K562 (cell line): Measurements from ENCODE around the gene RAMP2. TPM values are rescaled to one million over a fixed set of nuclear protein-coding genes. Genes with fewer than 3 reads are reported as not detected.

ENCODE experiments used
- BCLAF1 ChIP-seq, 2 experiments: fragments of 450-650 bp in 1 of 2; IDR thresholded peaks; 2 replicates each; pipeline ENCODE4 v1.6.1; 2011 to 2017; ENCODE audit warnings: low read depth in 2 of 2, antibody characterized with exemption in 1 of 2, borderline replicate concordance in 1 of 2, low read length in 1 of 2, mild to moderate bottlenecking in 1 of 2, mixed read lengths in 1 of 2; ENCODE audit not compliant: control insufficient read depth in 1 of 2
- BRD9 ChIP-seq: fragments of 450-650 bp; IDR thresholded peaks from 2 replicates; pipeline ENCODE4 v1.6.1; 2018; ENCODE audit warnings: low read depth; ENCODE audit not compliant: partially characterized antibody
- CREB1 ChIP-seq, 2 experiments: sonication (generic) in 1 of 2; formaldehyde crosslinking in 1 of 2; IDR thresholded peaks; 2 replicates each; pipeline versions ENCODE4 v1.6.1 to v1.8.0; 2012 to 2022; ENCODE audit warnings: inconsistent platforms in 1 of 2, mild to moderate bottlenecking in 1 of 2, missing genetic modification reagents in 1 of 2, moderate library complexity in 1 of 2
- DEAF1 ChIP-seq: fragments of 450-650 bp; formaldehyde crosslinking; IDR thresholded peaks from 2 replicates; pipeline ENCODE4 v1.4.0; 2020; ENCODE audit warnings: mild to moderate bottlenecking, moderate library complexity
- KAT8 ChIP-seq: fragments of 450-650 bp; IDR thresholded peaks from 2 replicates; pipeline ENCODE4 v1.6.1; 2016; ENCODE audit warnings: low read depth, mild to moderate bottlenecking
- NCOA2 ChIP-seq, 2 experiments: fragments of 450-650 bp; IDR thresholded peaks; 2 replicates each; pipeline ENCODE4 v1.6.1; 2018; ENCODE audit warnings: mild to moderate bottlenecking in 2 of 2, moderate library complexity in 1 of 2; ENCODE audit not compliant: partially characterized antibody in 2 of 2
- NUFIP1 ChIP-seq: fragments of 450-650 bp; IDR thresholded peaks from 2 replicates; pipeline ENCODE4 v1.6.1; 2018; ENCODE audit not compliant: partially characterized antibody
- PHB ChIP-seq: fragments of 250-450 bp; sonication (Bioruptor Pico); IDR thresholded peaks from 2 replicates; pipeline ENCODE4 v1.5.0; 2021
- SREBF2 ChIP-seq: sonication (generic); formaldehyde crosslinking; IDR thresholded peaks from 2 replicates; pipeline ENCODE4 v1.4.0; 2020; ENCODE audit warnings: mild to moderate bottlenecking, missing genetic modification reagents
- SUPT5H ChIP-seq: fragments of 450-650 bp; IDR thresholded peaks from 2 replicates; pipeline ENCODE4 v1.6.1; 2016
- ZNF592 ChIP-seq: fragments of 450-650 bp; IDR thresholded peaks from 2 replicates; pipeline ENCODE4 v1.6.1; 2017; ENCODE audit warnings: antibody characterized with exemption, mild to moderate bottlenecking
- ZNF707 ChIP-seq: fragments of 250-450 bp; sonication (Bioruptor Pico); conservative IDR thresholded peaks from 2 replicates; pipeline ENCODE4 v1.8.0; 2022; ENCODE audit warnings: inconsistent platforms, mild to moderate bottlenecking, moderate library complexity
- polyA plus RNA-seq, 8 experiments: library from polyadenylated mRNA; depleted of rRNA in 4 of 8; stranded (reverse) in 5 of 8; unstranded in 3 of 8; fragments of >200 nt; fragmentation: Nextera tagmentation in 2 of 8; fragmentation: Illumina TruSeq in 1 of 8; extraction: Ambion mirVana in 2 of 8; extraction: Trizol in 1 of 8; gene quantifications; 2 replicates each; pipeline versions ENCODE4 v1.2.1 to v1.2.3, GENCODE V29; 2011 to 2014; ENCODE audit warnings: inconsistent platforms in 1 of 8, missing spikeins in 1 of 8
- total RNA-seq, 7 experiments: library from RNA; depleted of rRNA in 6 of 7; stranded (reverse); fragments of >200 nt in 6 of 7; fragmentation: Illumina TruSeq in 2 of 7; extraction: Trizol in 2 of 7; gene quantifications; 2 replicates each; pipeline versions ENCODE4 v1.2.1 to v1.2.3, GENCODE V29; 2011 to 2021; ENCODE audit warnings: low replicate concordance in 1 of 7
- TF ChIP-seq, protein P1 (sequence below): sonication (generic); formaldehyde crosslinking; IDR thresholded peaks from 2 replicates; pipeline ENCODE4 v1.8.1; 2023; ENCODE audit warnings: missing genetic modification reagents, mild to moderate bottlenecking, borderline replicate concordance

Gene RAMP2
- total and polyA plus RNA-seq, 9 of the 15 experiments (the other 6 are each of a cell fraction or from before 2014, with no cell fraction given) = not detected

DNA sequence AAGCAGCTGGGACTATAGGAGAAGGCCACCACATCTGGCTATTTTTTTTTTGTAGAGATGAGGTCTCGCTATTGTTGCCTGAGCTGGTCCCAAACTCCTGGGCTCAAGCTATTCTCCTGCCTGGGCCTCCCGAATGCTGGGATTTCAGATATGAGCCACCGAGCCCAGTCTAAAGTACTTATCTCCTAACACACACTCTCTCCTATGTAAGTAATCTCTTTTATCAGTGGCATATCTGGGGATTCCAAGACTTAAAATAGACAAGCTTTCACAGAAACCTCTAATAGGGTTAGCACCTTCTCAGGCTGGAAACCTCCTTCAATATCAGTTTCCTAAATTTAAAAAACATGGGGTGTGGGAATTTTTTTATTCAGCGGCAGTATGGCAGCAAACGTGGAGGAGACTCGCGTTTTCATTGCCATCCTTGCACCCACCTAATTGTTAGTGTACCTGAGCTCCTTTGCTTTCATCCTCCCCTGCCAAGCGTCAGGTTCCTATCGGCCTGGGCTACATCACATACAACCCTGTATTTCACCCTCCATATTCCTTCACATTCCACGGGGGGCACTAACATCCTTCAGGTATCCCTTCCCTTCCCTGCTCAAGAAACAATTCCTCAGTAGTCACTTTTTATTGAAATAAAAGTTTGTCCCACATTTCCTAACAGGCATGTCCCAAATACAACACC lies 17.3 kb upstream of the RAMP2 start (continued):
- no peak for TF ChIP-seq BCLAF1 (IDR thresholded peaks at IDR 0.05; ENCODE audit: borderline replicate concordance in 1 of 2, control insufficient read depth in 1 of 2, low read depth in 2 of 2, low read length in 1 of 2)
- TF ChIP-seq ZNF707 = no peak
- TF ChIP-seq, protein P1, sequence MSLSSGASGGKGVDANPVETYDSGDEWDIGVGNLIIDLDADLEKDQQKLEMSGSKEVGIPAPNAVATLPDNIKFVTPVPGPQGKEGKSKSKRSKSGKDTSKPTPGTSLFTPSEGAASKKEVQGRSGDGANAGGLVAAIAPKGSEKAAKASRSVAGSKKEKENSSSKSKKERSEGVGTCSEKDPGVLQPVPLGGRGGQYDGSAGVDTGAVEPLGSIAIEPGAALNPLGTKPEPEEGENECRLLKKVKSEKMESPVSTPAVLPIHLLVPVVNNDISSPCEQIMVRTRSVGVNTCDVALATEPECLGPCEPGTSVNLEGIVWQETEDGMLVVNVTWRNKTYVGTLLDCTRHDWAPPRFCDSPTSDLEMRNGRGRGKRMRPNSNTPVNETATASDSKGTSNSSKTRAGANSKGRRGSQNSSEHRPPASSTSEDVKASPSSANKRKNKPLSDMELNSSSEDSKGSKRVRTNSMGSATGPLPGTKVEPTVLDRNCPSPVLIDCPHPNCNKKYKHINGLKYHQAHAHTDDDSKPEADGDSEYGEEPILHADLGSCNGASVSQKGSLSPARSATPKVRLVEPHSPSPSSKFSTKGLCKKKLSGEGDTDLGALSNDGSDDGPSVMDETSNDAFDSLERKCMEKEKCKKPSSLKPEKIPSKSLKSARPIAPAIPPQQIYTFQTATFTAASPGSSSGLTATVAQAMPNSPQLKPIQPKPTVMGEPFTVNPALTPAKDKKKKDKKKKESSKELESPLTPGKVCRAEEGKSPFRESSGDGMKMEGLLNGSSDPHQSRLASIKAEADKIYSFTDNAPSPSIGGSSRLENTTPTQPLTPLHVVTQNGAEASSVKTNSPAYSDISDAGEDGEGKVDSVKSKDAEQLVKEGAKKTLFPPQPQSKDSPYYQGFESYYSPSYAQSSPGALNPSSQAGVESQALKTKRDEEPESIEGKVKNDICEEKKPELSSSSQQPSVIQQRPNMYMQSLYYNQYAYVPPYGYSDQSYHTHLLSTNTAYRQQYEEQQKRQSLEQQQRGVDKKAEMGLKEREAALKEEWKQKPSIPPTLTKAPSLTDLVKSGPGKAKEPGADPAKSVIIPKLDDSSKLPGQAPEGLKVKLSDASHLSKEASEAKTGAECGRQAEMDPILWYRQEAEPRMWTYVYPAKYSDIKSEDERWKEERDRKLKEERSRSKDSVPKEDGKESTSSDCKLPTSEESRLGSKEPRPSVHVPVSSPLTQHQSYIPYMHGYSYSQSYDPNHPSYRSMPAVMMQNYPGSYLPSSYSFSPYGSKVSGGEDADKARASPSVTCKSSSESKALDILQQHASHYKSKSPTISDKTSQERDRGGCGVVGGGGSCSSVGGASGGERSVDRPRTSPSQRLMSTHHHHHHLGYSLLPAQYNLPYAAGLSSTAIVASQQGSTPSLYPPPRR (CRISPR knock-in tag) = no peak
- TF ChIP-seq BRD9 = no peak
- TF ChIP-seq SREBF2 (CRISPR knock-in tag) = no peak
- no peak for TF ChIP-seq KAT8
- no peak for TF ChIP-seq PHB (CRISPR knock-in tag)
- TF ChIP-seq CREB1 (IDR thresholded peaks at IDR 0.05) = no peak
- TF ChIP-seq CREB1 (CRISPR knock-in tag; IDR thresholded peaks at IDR 0.05) = no peak
- no peak for TF ChIP-seq DEAF1 (CRISPR knock-in tag)
- no peak for TF ChIP-seq SUPT5H
- no peak for TF ChIP-seq NCOA2 (IDR thresholded peaks at IDR 0.05; ENCODE audit: partially characterized antibody in 2 of 2)
- TF ChIP-seq ZNF592 = no peak
- TF ChIP-seq NUFIP1 = no peak
